Peyer's patch (tissue), 4 donors: Measurements from ENCODE around the gene MOCOS. TPM values are rescaled to one million over a fixed set of nuclear protein-coding genes. Genes with fewer than 3 reads are reported as not detected.

Experiments
- DNase-seq, 3 donors: peaks; one replicate each; pipeline ENCODE4 v3.0.0-alpha.2; 2017 to 2019
- H3K27ac ChIP-seq, 4 donors: fragments of 200-600 bp; sonication (generic); one replicate each; pipeline ENCODE4 v1.5.1; 2016 to 2019
- H3K27me3 ChIP-seq, 2 donors: fragments of 200-600 bp; sonication (generic); one replicate each; pipeline ENCODE4 v1.5.1; 2019
- H3K36me3 ChIP-seq, 3 donors: fragments of 200-600 bp; sonication (generic); one replicate each; pipeline ENCODE4 v1.5.1; 2016 to 2019
- H3K4me1 ChIP-seq, 4 donors: fragments of 200-600 bp; sonication (generic); one replicate each; pipeline ENCODE4 v1.5.1; 2016 to 2019
- H3K4me3 ChIP-seq, 4 donors: fragments of 200-600 bp; sonication (generic); 1 replicate in 3 of 4; 2 replicates in 1 of 4; pipeline ENCODE4 v1.5.1; 2016 to 2019; ENCODE audit warnings: mild to moderate bottlenecking in 1 of 4
- H3K9me3 ChIP-seq, 4 donors: fragments of 200-600 bp; sonication (generic); one replicate each; pipeline ENCODE4 v1.5.1; 2016 to 2019; ENCODE audit warnings: mild to moderate bottlenecking in 1 of 4
- CTCF ChIP-seq, 6 experiments: fragments of 450-650 bp in 4 of 6; fragments of 200-600 bp in 2 of 6; sonication (generic) in 1 of 6; IDR thresholded peaks; one replicate each; pipeline ENCODE4 v1.5.1; 2017 to 2019; ENCODE audit warnings: antibody characterized with exemption in 6 of 6, mild to moderate bottlenecking in 3 of 6, moderate library complexity in 1 of 6
- POLR2A ChIP-seq, 2 donors: fragments of 450-650 bp; IDR thresholded peaks; one replicate each; pipeline ENCODE4 v1.5.1; 2017; ENCODE audit warnings: antibody characterized with exemption in 2 of 2, mild to moderate bottlenecking in 2 of 2, moderate library complexity in 2 of 2
- total RNA-seq, 4 donors: library from RNA; depleted of rRNA; stranded (reverse); fragments of >200 nt; gene quantifications; one replicate each; pipeline ENCODE4 v1.1.0, GENCODE V29; 2016

Gene MOCOS
- total RNA-seq, 4 donors from 2014 or later = 5.0 to 34.0 (median 25.4) TPM

- H3K9me3 ChIP-seq = no peaks in the 10 kb centered on the region
- no peak for TF ChIP-seq CTCF (IDR thresholded peaks at IDR 0.05)
- no peak for TF ChIP-seq POLR2A (IDR thresholded peaks at IDR 0.05)
- no peak overlapping the region for H3K27ac ChIP-seq
- H3K27me3 ChIP-seq = no peaks in the 10 kb centered on the region
- no peak for DNase-seq
- H3K36me3 ChIP-seq = no peaks in the 10 kb centered on the region
- H3K4me3 ChIP-seq = no peak overlapping the region
- no peaks in the 10 kb centered on the region for H3K4me1 ChIP-seq
Measured at GRCh38 chr18:36305375-36305774, 118.1 kb downstream of the MOCOS start.

DNA sequence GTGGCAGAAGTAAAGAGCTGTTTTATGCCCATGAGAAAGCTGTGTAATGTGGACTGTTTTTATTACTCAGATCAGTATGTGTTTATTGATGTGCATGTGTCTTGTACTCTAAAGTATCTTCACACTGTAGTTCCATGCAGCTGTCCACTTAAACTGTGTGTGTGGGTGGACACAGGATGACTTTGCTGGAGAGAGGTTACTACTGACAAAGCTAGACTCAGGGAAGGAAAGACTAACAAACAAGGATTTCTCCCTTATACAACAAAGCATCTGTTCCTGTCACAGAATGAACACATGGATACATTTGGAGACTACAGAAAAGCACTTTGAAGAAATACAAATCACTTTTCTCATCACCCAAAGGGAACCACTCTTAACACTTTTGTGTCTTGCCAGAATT lies 120.2 kb downstream of the MOCOS start:
- no peak overlapping the region for H3K27ac ChIP-seq
- no peaks in the 10 kb centered on the region for H3K36me3 ChIP-seq
- H3K4me1 ChIP-seq = no peaks in the 10 kb centered on the region
- TF ChIP-seq POLR2A (IDR thresholded peaks at IDR 0.05) (no peak), CTCF (IDR thresholded peaks at IDR 0.05) (no peak)
- DNase-seq = no peak
- H3K4me3 ChIP-seq = no peak overlapping the region
- no peaks in the 10 kb centered on the region for H3K27me3 ChIP-seq
- no peaks in the 10 kb centered on the region for H3K9me3 ChIP-seq

GRCh38 chr18:36308711-36309435 lies 121.6 kb downstream of the MOCOS start:
- Histone ChIP-seq H3K4me3 (no peak overlapping the region), H3K9me3 (no peaks in the 10 kb centered on the region), H3K36me3 (no peaks in the 10 kb centered on the region), H3K27me3 (no peaks in the 10 kb centered on the region), H3K27ac (no peak overlapping the region), H3K4me1 (no peaks in the 10 kb centered on the region)
- no peak for DNase-seq
- TF ChIP-seq POLR2A (IDR thresholded peaks at IDR 0.05) = no peak
- TF ChIP-seq CTCF (IDR thresholded peaks at IDR 0.05) = no peak

- TF ChIP-seq POLR2A (IDR thresholded peaks at IDR 0.05) (no peak), CTCF (IDR thresholded peaks at IDR 0.05) (no peak)
- H3K4me1 ChIP-seq = no peaks in the 10 kb centered on the region
- H3K4me3 ChIP-seq = no peak overlapping the region
- no peaks in the 10 kb centered on the region for H3K27me3 ChIP-seq
- no peak overlapping the region for H3K27ac ChIP-seq
- H3K9me3 ChIP-seq = no peaks in the 10 kb centered on the region
- DNase-seq = no peak
- H3K36me3 ChIP-seq = no peaks in the 10 kb centered on the region
Measured at GRCh38 chr18:36309436-36310391, 122.4 kb downstream of the MOCOS start.

GRCh38 chr18:36311026-36311570 lies 123.8 kb downstream of the MOCOS start:
- no peaks in the 10 kb centered on the region for H3K9me3 ChIP-seq
- no peak overlapping the region for H3K4me3 ChIP-seq
- H3K4me1 ChIP-seq = no peaks in the 10 kb centered on the region
- H3K36me3 ChIP-seq = no peaks in the 10 kb centered on the region
- DNase-seq = no peak
- TF ChIP-seq POLR2A (IDR thresholded peaks at IDR 0.05) = no peak
- no peak for TF ChIP-seq CTCF (IDR thresholded peaks at IDR 0.05)
- no peak overlapping the region for H3K27ac ChIP-seq
- H3K27me3 ChIP-seq = no peaks in the 10 kb centered on the region
